Measurements from ENCODE around the gene HK1. TPM values are rescaled to one million over a fixed set of nuclear protein-coding genes. Genes with fewer than 3 reads are reported as not detected.
"Not testable (repeated sequence)": the region's sequence is repeated elsewhere in the genome, so short reads cannot be mapped to it uniquely, and the experiment has no call there.

The HK1 gene
- total RNA-seq, 1 donor from 2014 or later, result 61.3 TPM

DNA sequence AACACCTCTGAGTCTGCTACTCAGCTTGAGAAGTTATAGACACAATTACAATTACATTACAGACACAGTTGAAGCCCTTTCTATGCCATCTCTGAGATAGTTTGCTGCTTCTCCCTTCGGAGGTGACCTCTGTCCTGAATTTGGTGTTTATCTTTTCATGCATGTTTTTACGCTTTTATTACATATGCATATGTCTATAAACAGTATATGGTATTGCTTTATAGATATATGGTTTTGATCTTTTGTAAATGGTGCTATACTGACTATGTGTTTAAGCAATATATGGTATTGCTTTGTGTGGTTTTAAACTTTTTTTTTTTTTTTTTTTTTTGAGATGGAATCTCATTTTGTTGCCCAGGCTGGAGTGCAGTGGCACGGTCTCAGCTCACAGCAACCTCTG, 48.4 kb downstream of the HK1 start:
- H3K4me1 Mint-ChIP-seq (ENCODE audit: unreplicated experiment), result peaks cover 49% of the 10 kb centered on the region
- no peak for DNase-seq (ENCODE audit: extremely low spot score, unreplicated experiment)
- H3K4me3 Mint-ChIP-seq (ENCODE audit: unreplicated experiment), result no peak overlapping the region
- no peaks in the 10 kb centered on the region for H3K36me3 Mint-ChIP-seq (ENCODE audit: unreplicated experiment)
- TF ChIP-seq, protein P1, sequence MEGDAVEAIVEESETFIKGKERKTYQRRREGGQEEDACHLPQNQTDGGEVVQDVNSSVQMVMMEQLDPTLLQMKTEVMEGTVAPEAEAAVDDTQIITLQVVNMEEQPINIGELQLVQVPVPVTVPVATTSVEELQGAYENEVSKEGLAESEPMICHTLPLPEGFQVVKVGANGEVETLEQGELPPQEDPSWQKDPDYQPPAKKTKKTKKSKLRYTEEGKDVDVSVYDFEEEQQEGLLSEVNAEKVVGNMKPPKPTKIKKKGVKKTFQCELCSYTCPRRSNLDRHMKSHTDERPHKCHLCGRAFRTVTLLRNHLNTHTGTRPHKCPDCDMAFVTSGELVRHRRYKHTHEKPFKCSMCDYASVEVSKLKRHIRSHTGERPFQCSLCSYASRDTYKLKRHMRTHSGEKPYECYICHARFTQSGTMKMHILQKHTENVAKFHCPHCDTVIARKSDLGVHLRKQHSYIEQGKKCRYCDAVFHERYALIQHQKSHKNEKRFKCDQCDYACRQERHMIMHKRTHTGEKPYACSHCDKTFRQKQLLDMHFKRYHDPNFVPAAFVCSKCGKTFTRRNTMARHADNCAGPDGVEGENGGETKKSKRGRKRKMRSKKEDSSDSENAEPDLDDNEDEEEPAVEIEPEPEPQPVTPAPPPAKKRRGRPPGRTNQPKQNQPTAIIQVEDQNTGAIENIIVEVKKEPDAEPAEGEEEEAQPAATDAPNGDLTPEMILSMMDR (IDR thresholded peaks at IDR 0.05), result no peak
- peak overlapping the region; percentile 70 for H3K27ac Mint-ChIP-seq (ENCODE audit: unreplicated experiment)
- no peaks in the 10 kb centered on the region for H3K9me3 Mint-ChIP-seq (ENCODE audit: unreplicated experiment)
- no peaks in the 10 kb centered on the region for H3K27me3 Mint-ChIP-seq (ENCODE audit: unreplicated experiment)

DNA sequence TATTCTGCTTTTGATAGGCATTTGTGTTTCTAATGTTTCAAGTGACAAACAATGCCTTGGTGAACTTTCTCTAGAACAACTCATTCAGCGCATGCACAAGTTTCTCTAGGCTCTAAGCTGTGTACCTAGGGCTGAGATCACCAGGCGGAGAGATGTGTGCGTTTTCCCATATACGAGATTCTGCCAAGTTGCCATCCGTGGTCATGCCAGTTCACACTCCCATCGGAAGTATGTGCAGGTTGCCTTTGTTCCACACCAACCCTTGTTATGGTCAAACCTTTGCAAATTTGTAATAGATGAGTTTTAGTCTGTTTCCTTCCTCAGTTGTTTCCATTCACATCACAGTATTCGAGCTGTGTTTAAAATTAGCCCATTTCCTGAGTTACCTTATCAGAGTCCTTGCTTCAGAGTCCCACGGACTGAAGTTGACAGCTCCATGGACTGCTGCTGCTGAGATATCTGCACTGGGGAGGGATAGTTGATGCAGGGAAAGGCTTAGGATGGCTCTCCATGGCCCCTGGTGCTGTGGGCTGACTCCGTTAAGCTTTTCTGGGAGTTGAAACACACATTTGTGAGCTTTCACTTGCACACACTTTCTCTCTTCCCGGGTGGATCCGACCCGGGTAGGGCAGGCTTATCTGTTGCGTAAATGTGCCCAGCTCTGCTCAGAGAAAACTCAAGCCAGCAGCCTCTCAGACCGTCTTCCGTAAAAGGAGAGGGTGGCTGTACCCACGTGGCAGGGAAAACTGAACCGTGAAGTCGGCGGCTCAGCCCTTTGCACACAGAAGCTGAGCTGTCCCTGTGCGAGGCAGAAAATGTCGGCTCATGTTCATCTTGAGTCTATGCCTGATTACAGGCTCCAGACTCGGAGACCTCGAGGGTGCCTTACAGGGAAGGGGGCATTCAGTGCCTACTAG, 49.4 kb downstream of the HK1 start:
- Mint-ChIP-seq H3K4me1 (ENCODE audit: unreplicated experiment) (peaks cover 46% of the 10 kb centered on the region), H3K4me3 (ENCODE audit: unreplicated experiment) (peak overlapping the region; percentile 54), H3K27ac (ENCODE audit: unreplicated experiment) (peak overlapping the region; percentile 89), H3K9me3 (ENCODE audit: unreplicated experiment) (no peaks in the 10 kb centered on the region), H3K27me3 (ENCODE audit: unreplicated experiment) (no peaks in the 10 kb centered on the region), H3K36me3 (ENCODE audit: unreplicated experiment) (no peaks in the 10 kb centered on the region)
- no peak for DNase-seq (ENCODE audit: extremely low spot score, unreplicated experiment)
- TF ChIP-seq, protein P1 (IDR thresholded peaks at IDR 0.05), result no peak

DNA sequence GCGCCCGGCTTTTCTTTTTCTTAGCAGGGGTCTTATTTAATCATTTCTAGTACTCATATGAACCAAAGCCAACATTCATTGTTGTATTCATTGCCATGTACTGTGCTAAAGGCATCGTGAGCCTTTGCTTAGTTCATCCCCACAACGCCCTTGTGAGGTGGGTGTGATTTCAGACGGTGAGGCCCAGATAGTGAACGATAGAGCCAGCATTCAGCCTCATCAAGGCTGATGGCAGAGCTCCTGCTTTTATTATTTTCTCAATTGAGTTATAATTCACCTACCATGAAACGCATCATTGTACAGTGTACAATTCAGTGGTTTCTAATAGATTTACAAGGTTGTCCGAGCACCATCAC, 50.1 kb downstream of the HK1 start:
- Mint-ChIP-seq H3K36me3 (ENCODE audit: unreplicated experiment) (no peaks in the 10 kb centered on the region), H3K27me3 (ENCODE audit: unreplicated experiment) (no peaks in the 10 kb centered on the region), H3K27ac (ENCODE audit: unreplicated experiment) (peak overlapping the region; percentile 89), H3K9me3 (ENCODE audit: unreplicated experiment) (no peaks in the 10 kb centered on the region), H3K4me3 (ENCODE audit: unreplicated experiment) (peak overlapping the region; percentile 54), H3K4me1 (ENCODE audit: unreplicated experiment) (peaks cover 52% of the 10 kb centered on the region)
- TF ChIP-seq, protein P1 (IDR thresholded peaks at IDR 0.05), result no peak
- DNase-seq (ENCODE audit: extremely low spot score, unreplicated experiment), result no peak

DNA sequence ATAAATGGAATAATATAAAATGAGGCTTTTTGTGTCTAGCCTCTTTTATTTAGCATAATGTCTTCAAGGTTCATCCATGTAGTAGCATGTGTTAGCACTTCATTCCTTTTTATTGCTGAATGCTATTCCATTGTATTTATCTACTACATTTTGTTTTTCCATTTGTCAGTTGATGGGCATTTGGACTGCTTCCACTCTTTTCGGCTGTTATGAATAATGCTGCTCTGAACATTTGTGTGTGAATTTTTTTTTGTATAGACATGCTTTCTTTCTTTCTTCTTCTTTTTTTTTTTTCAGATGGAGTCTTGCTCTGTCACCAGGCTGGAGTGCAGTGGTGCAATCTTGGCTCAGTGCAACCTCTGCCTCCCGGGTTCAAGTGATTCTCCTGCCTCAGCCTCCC, 50.6 kb downstream of the HK1 start:
- Mint-ChIP-seq H3K4me1 (ENCODE audit: unreplicated experiment) (peaks cover 54% of the 10 kb centered on the region), H3K27ac (ENCODE audit: unreplicated experiment) (peak overlapping the region; percentile 89)
- H3K4me3 Mint-ChIP-seq (ENCODE audit: unreplicated experiment); H3K9me3 Mint-ChIP-seq (ENCODE audit: unreplicated experiment); H3K27me3 Mint-ChIP-seq (ENCODE audit: unreplicated experiment); H3K36me3 Mint-ChIP-seq (ENCODE audit: unreplicated experiment); DNase-seq (ENCODE audit: extremely low spot score, unreplicated experiment): not testable (repeated sequence)

DNA sequence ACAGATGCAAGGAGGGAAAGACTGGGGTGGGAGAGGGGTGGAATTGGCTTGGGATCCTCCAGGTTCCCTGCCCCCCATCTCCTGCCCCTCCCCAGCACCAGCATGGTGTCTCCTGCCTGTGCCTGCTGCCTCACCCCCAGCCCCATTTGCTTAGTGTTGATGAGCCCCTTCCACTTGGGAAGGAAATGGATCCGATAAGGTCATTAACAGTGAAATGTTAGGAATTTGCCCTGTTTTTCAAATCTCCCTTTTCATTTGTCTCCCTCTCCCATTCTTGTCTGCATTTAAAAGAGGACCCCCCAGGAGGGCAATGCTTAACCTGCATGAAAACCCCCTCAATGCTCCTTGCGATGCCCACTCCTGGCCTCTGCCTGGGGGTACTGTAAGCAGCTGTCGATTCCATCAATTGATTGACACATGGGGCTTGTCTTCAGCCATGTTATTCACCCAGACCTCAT, 51.5 kb downstream of the HK1 start:
- H3K27ac Mint-ChIP-seq (ENCODE audit: unreplicated experiment), result no peak overlapping the region
- H3K4me3 Mint-ChIP-seq (ENCODE audit: unreplicated experiment), result no peak overlapping the region
- no peaks in the 10 kb centered on the region for H3K27me3 Mint-ChIP-seq (ENCODE audit: unreplicated experiment)
- no peaks in the 10 kb centered on the region for H3K36me3 Mint-ChIP-seq (ENCODE audit: unreplicated experiment)
- no peak for DNase-seq (ENCODE audit: extremely low spot score, unreplicated experiment)
- TF ChIP-seq, protein P1 (IDR thresholded peaks at IDR 0.05), result no peak
- no peaks in the 10 kb centered on the region for H3K9me3 Mint-ChIP-seq (ENCODE audit: unreplicated experiment)
- H3K4me1 Mint-ChIP-seq (ENCODE audit: unreplicated experiment), result peaks cover 57% of the 10 kb centered on the region
